Right lobe of liver (tissue), 6 donors: ENCODE data around the gene STK11IP. TPM values are rescaled to one million over a fixed set of nuclear protein-coding genes. Genes with fewer than 3 reads are reported as not detected.
A peak's percentile ranks its signal among the peaks of the same experiment; 100 is the strongest.

Source experiments
- ATAC-seq, 4 donors: fragments of 200-7000 bp; cut with Tn5 transposase; one replicate each; pipeline ENCODE4 v1.9.1; 2020; ENCODE audit warnings: mild to moderate bottlenecking in 4 of 4, moderate library complexity in 4 of 4
- DNase-seq, 3 donors: peaks; one replicate each; pipeline ENCODE4 v3.0.0-alpha.2; 2020
- H3K27ac ChIP-seq, 3 donors: fragments of 200-600 bp; one replicate each; pipeline ENCODE4 v1.8.0; 2022
- H3K27me3 ChIP-seq, 2 donors: fragments of 200-600 bp; one replicate each; pipeline ENCODE4 v1.8.0; 2022
- H3K36me3 ChIP-seq, 4 donors: fragments of 200-600 bp; sonication (generic) in 1 of 4; one replicate each; pipeline versions ENCODE4 v1.5.1 to v1.8.0; 2017 to 2022; ENCODE audit warnings: control low read depth in 1 of 4
- H3K4me1 ChIP-seq, 4 donors: fragments of 200-600 bp; sonication (generic) in 1 of 4; one replicate each; pipeline versions ENCODE4 v1.5.1 to v1.8.0; 2017 to 2022; ENCODE audit warnings: control low read depth in 1 of 4
- H3K4me3 ChIP-seq, 3 donors: fragments of 200-600 bp; one replicate each; pipeline ENCODE4 v1.8.0; 2022
- H3K9me3 ChIP-seq, 4 donors: fragments of 200-600 bp; sonication (generic) in 1 of 4; one replicate each; pipeline versions ENCODE4 v1.5.1 to v1.8.0; 2017 to 2022; ENCODE audit warnings: control low read depth in 1 of 4
- CTCF ChIP-seq, 4 donors: fragments of 200-600 bp in 3 of 4; fragments of 450-650 bp in 1 of 4; IDR thresholded peaks; one replicate each; pipeline versions ENCODE4 v1.5.1 to v1.8.0; 2016 to 2022; ENCODE audit warnings: antibody characterized with exemption in 4 of 4, mild to moderate bottlenecking in 2 of 4
- POLR2A ChIP-seq: fragments of 450-650 bp; IDR thresholded peaks from one replicate; pipeline ENCODE4 v1.6.1; 2017; ENCODE audit warnings: antibody characterized with exemption, mild to moderate bottlenecking
- whole genome bisulfite sequencing: methylation state at CpG from one replicate; pipeline ENCODE4 v1.1.6; 2018; ENCODE audit warnings: low coverage, low lambda C conversion rate; ENCODE audit not compliant: insufficient coverage; ENCODE audit errors: missing lambda C conversion rate; 5-methylcytosine and 5-hydroxymethylcytosine counted together
- intact Hi-C, 2 donors: fragments of 100-400 bp; cut with DNase I; formaldehyde crosslinking; loops; one replicate each; pipeline versions ENCODE4 v1.11.2 to v1.14.1; 2022
- total RNA-seq, 6 experiments: library from RNA; depleted of rRNA in 2 of 6; stranded (reverse); fragments of >200 nt in 2 of 6; fragmentation: NEBNext Ultra II Directional in 3 of 6; extraction: Animal tissue kit (Norgen Biotek cat#: 25700) in 3 of 6; gene quantifications; one replicate each; pipeline versions ENCODE4 v1.1.0 to v1.2.4, GENCODE V29; 2016 to 2023
- donor health status: DM: no; HTN: yes; CAD: no.
- donor health status: DM: no; HTN: no; CAD: no.
- donor health status: DM: no; HTN: no; CAD: no.
- donor health status: DM: no; HTN: yes; CAD: no.
- donor health status: DM: no; HTN: yes; CAD: no.

The STK11IP gene
- total RNA-seq, 6 experiments from 2014 or later: 3.6 to 10.8 (median 6.6) TPM

GRCh38 chr2:219629976-219630695, 32.5 kb downstream of the STK11IP start:
- WGBS: 75% methylated on average over 1 of the region's 20 CpGs
- Histone ChIP-seq H3K9me3 (no peaks in the 10 kb centered on the region), H3K27me3 (peaks cover 0 to 5% of the 10 kb centered on the region in 2 donors), H3K4me1 (no peaks in the 10 kb centered on the region), H3K4me3 (no peak overlapping the region), H3K36me3 (no peaks in the 10 kb centered on the region), H3K27ac (no peak overlapping the region)
- DNase-seq (peak in 1 of 3 donors; percentile 37), ATAC-seq (peak in 3 of 4 donors; percentile 12 to 14 (median 12))
- intact Hi-C loops: no loop called here
- TF ChIP-seq CTCF (IDR thresholded peaks at IDR 0.05): no peak
- TF ChIP-seq POLR2A: no peak

- Histone ChIP-seq H3K4me3 (no peak overlapping the region), H3K36me3 (no peaks in the 10 kb centered on the region), H3K27me3 (peaks cover 0 to 5% of the 10 kb centered on the region in 2 donors), H3K4me1 (no peaks in the 10 kb centered on the region), H3K27ac (no peak overlapping the region), H3K9me3 (no peaks in the 10 kb centered on the region)
- intact Hi-C loops: no loop called here
- 32% methylated on average over 5 of the region's 17 CpGs for WGBS
- DNase-seq (peak in 2 of 3 donors; percentile 19 to 35), ATAC-seq (peak in 1 of 4 donors; percentile 29)
- TF ChIP-seq POLR2A (no peak), CTCF (IDR thresholded peaks at IDR 0.05) (no peak)
Observed at GRCh38 chr2:219630770-219631405, 33.2 kb downstream of the STK11IP start.

GRCh38 chr2:219631406-219631891, 33.8 kb downstream of the STK11IP start:
- Histone ChIP-seq H3K4me3 (no peak overlapping the region), H3K36me3 (no peaks in the 10 kb centered on the region), H3K9me3 (no peaks in the 10 kb centered on the region), H3K27me3 (peaks cover 0 to 5% of the 10 kb centered on the region in 2 donors), H3K27ac (no peak overlapping the region), H3K4me1 (no peaks in the 10 kb centered on the region)
- no peak for ATAC-seq
- TF ChIP-seq POLR2A: no peak
- TF ChIP-seq CTCF (IDR thresholded peaks at IDR 0.05): no peak
- no CpG with 5 or more reads among the region's 9 CpGs for WGBS
- peak in 1 of 3 donors; percentile 37 for DNase-seq
- intact Hi-C loops: no loop called here

- intact Hi-C loops: no loop called here
- Histone ChIP-seq H3K36me3 (no peaks in the 10 kb centered on the region), H3K27me3 (peaks cover 0 to 5% of the 10 kb centered on the region in 2 donors), H3K9me3 (no peaks in the 10 kb centered on the region), H3K4me1 (no peaks in the 10 kb centered on the region), H3K4me3 (no peak overlapping the region), H3K27ac (no peak overlapping the region)
- TF ChIP-seq CTCF (IDR thresholded peaks at IDR 0.05): no peak
- TF ChIP-seq POLR2A: no peak
- no peak for ATAC-seq
- no CpG with 5 or more reads among the region's 34 CpGs for WGBS
- peak in 1 of 3 donors; percentile 48 for DNase-seq
Observed at GRCh38 chr2:219631904-219632759, 34.5 kb downstream of the STK11IP start.
